ENCODE measurements around the gene KRTAP10-1. TPM values are rescaled to one million over a fixed set of nuclear protein-coding genes. Genes with fewer than 3 reads are reported as not detected.
A peak's percentile ranks its signal among the peaks of the same experiment; 100 is the strongest.

The KRTAP10-1 gene
- total and polyA plus RNA-seq, 2 of the 8 experiments (the other 6 are each of a cell fraction or from before 2014, with no cell fraction given), result 0.08 TPM; not detected in 1

DNA sequence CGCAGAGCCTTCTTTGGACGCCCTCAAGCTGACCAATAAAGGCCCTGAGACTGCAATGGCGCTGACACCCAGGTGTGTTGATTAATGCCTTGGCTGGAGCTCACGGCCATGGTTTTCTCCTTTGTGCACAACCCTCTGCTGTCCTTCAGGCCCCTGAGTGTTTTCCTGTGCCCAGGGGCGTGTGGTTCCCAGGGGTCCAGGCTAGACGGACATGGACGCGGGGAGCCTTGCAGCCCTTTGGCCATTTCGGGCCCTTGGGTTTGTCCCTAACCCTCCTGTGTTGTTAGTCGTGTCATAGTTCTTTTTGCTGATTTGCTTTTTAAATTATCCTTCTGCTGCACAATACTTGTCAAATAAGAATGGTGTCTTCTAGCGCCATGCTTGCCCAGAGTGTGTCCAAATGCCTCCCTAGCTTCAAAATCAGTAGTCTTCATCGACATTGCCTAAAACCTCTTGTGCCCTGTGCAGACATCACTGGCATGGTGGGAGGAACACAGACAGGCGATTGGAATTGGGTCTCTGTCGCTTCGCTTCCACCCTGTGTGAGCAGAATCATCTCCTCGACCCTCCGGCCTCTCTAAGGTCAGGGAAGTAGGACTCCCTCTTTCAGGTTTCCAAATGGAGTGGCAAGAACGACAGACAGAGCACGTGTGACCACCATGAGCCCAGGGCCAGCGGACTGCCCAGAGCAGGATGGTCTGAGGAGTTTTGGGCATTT lies 35.5 kb upstream of the KRTAP10-1 start:
- Histone ChIP-seq H3K27me3 (replicated peaks in 1 of 4; ENCODE audit: control insufficient read depth in 3 of 4, extremely low read depth in 1 of 4, insufficient read depth in 3 of 4, low read length in 3 of 4) (no peaks in the 10 kb centered on the region; a peak in 1 of 7 replicates), H3K4me1 (replicated peaks in 1 of 4; ENCODE audit: control insufficient read depth in 3 of 4, insufficient read depth in 4 of 4, low read length in 3 of 4) (peaks cover 0 to 8% (median 0%) of the 10 kb centered on the region in 4 experiments; a peak in 1 of 7 replicates), H2BK20ac (ENCODE audit: low read length) (peak overlapping the region; percentile 48; the same call in 1 of the 2 replicates), H4K91ac (replicated peaks; ENCODE audit: insufficient read length, low read length) (no peak overlapping the region), H3K9me3 (ENCODE audit: insufficient read depth in 2 of 2, low read depth in 1 of 2, low read length in 1 of 2) (peaks cover 13% of the 10 kb centered on the region in 2 experiments; a peak in 3 of 4 replicates), H3K27ac (ENCODE audit: low read depth, low read length) (no peak overlapping the region), H2BK12ac (ENCODE audit: low read depth, low read length) (no peak overlapping the region), H3K56ac (replicated peaks; ENCODE audit: insufficient read length, low read depth, low read length) (no peak overlapping the region), H3K4ac (replicated peaks; ENCODE audit: insufficient read length, low read depth, low read length) (no peak overlapping the region), H2BK15ac (ENCODE audit: low read length) (no peak overlapping the region), H3K4me2 (ENCODE audit: insufficient read depth in 1 of 2, low read depth in 2 of 2, low read length in 2 of 2) (no peak overlapping the region), H2AK5ac (ENCODE audit: low read depth, low read length) (no peak overlapping the region), H3K4me3 (ENCODE audit: extremely low read depth in 1 of 4, insufficient read depth in 2 of 4, low read depth in 3 of 4, low read length in 4 of 4) (no peak overlapping the region), H3K23ac (ENCODE audit: insufficient read length) (no peak overlapping the region), H3K79me2 (ENCODE audit: control insufficient read depth in 1 of 2, insufficient read depth in 2 of 2, low read length in 2 of 2) (no peaks in the 10 kb centered on the region), H3K18ac (ENCODE audit: extremely low read depth, low read length) (no peak overlapping the region), H4K8ac (ENCODE audit: extremely low read depth, insufficient read depth, low read length) (no peak overlapping the region), H2BK5ac (ENCODE audit: low read depth, low read length) (no peak overlapping the region), H3K36me3 (ENCODE audit: control insufficient read depth in 2 of 4, insufficient read depth in 4 of 4, low read length in 3 of 4) (no peaks in the 10 kb centered on the region), H2AFZ (ENCODE audit: low read length) (no peak overlapping the region), H3K79me1 (ENCODE audit: low read depth, low read length) (no peaks in the 10 kb centered on the region), H4K5ac (ENCODE audit: insufficient read length, low read depth, low read length) (no peak overlapping the region), H2BK120ac (replicated peaks; ENCODE audit: low read depth, low read length) (no peak overlapping the region), H3K14ac (ENCODE audit: insufficient read length) (no peak overlapping the region), H3K9ac (replicated peaks in 1 of 4; ENCODE audit: extremely low read depth in 1 of 4, low read depth in 3 of 4, low read length in 3 of 4) (no peak overlapping the region), H4K20me1 (replicated peaks in 1 of 2; ENCODE audit: control insufficient read depth in 1 of 2, insufficient read depth in 2 of 2, low read length in 2 of 2) (no peaks in the 10 kb centered on the region), H3K23me2 (ENCODE audit: low read depth, low read length) (no peaks in the 10 kb centered on the region; the same call in 1 of the 2 replicates)
- ChIA-PET CTCF (ENCODE audit: partially characterized antibody) (interaction anchor here (0.8 to 1.4 kb wide), 6 partner anchors 8 to 231 kb away, joined by 3 to 6 read pairs (median 4); no protein-coding TSS in a partner anchor), POLR2A (ENCODE audit: partially characterized antibody) (interaction anchor here (0.6 to 0.9 kb wide), 2 partner anchors 15 to 448 kb away, joined by 3 read pairs; no protein-coding TSS in a partner anchor)
- 91% methylated on average over 20 of the region's 20 CpGs; no CpG with 5 or more reads in 1 of the 2 experiments for WGBS, 2 experiments (ENCODE audit: extremely low coverage in 1 of 2, insufficient coverage in 1 of 2, insufficient read length in 1 of 2, insufficient replicate concordance in 2 of 2, low coverage in 1 of 2, low lambda C conversion rate in 2 of 2, missing lambda C conversion rate in 1 of 2)
- FAIRE-seq (no peak), DNase-seq (ENCODE audit: low read depth in 1 of 2, low spot score in 2 of 2) (no peak)
- TF ChIP-seq EGR1 (IDR thresholded peaks at IDR 0.05; ENCODE audit: borderline replicate concordance, low read depth, low read length), result no peak
- TF ChIP-seq, protein P1, sequence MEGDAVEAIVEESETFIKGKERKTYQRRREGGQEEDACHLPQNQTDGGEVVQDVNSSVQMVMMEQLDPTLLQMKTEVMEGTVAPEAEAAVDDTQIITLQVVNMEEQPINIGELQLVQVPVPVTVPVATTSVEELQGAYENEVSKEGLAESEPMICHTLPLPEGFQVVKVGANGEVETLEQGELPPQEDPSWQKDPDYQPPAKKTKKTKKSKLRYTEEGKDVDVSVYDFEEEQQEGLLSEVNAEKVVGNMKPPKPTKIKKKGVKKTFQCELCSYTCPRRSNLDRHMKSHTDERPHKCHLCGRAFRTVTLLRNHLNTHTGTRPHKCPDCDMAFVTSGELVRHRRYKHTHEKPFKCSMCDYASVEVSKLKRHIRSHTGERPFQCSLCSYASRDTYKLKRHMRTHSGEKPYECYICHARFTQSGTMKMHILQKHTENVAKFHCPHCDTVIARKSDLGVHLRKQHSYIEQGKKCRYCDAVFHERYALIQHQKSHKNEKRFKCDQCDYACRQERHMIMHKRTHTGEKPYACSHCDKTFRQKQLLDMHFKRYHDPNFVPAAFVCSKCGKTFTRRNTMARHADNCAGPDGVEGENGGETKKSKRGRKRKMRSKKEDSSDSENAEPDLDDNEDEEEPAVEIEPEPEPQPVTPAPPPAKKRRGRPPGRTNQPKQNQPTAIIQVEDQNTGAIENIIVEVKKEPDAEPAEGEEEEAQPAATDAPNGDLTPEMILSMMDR (IDR thresholded peaks at IDR 0.05; ENCODE audit: control extremely low read depth in 1 of 3, insufficient read depth in 1 of 3, low read depth in 1 of 3, low read length in 3 of 3), result no peak
- TF ChIP-seq ZNF274 (IDR thresholded peaks at IDR 0.05; ENCODE audit: borderline replicate concordance, extremely low read depth, low read length), result no peak
- no peak for TF ChIP-seq BRCA1 (IDR thresholded peaks at IDR 0.05; ENCODE audit: low read depth, low read length)

All from H1 (cell line).